Bronchial epithelial cell (primary cell): ENCODE results near the gene FUT8. TPM values are rescaled to one million over a fixed set of nuclear protein-coding genes. Genes with fewer than 3 reads are reported as not detected.

Experiments used
- DNase-seq: peaks from one replicate; pipeline ENCODE4 v3.0.0-alpha.2; 2010; ENCODE audit warnings: low read depth
- FAIRE-seq: peaks from 2 replicates; lab custom pipeline; 2011; peaks lifted over from hg19 to GRCh38; lab: Jason Lieb, UNC
- H3K27me3 ChIP-seq: 2 replicates; pipeline ENCODE4 v1.5.1; 2011; ENCODE audit warnings: low read length; ENCODE audit not compliant: control insufficient read depth, insufficient read depth
- H3K36me3 ChIP-seq: 2 replicates; pipeline ENCODE4 v1.5.1; 2011; ENCODE audit warnings: low read length; ENCODE audit not compliant: control insufficient read depth, insufficient read depth
- H3K4me3 ChIP-seq: 2 replicates; pipeline ENCODE4 v1.5.1; 2011; ENCODE audit warnings: mild to moderate bottlenecking, low read depth, low read length, control low read depth
- CTCF ChIP-seq: IDR thresholded peaks from 2 replicates; pipeline ENCODE4 v1.5.1; 2011; ENCODE audit warnings: mild to moderate bottlenecking, moderate library complexity, low read length, control low read depth, inconsistent platforms; ENCODE audit not compliant: insufficient read depth, severe bottlenecking
- total RNA-seq: library from RNA; depleted of rRNA; stranded (reverse); fragments of >200 nt; gene quantifications from 2 replicates; pipeline ENCODE4 v1.2.1, GENCODE V29; 2014

Gene FUT8
- total RNA-seq, 1 donor from 2014 or later, result 16.3 TPM

GRCh38 chr14:65419593-65420252, 7.2 kb downstream of the FUT8 start:
- Histone ChIP-seq H3K36me3 (no peaks in the 10 kb centered on the region), H3K4me3 (no peak overlapping the region), H3K27me3 (no peaks in the 10 kb centered on the region)
- FAIRE-seq, result no peak
- no peak for TF ChIP-seq CTCF
- no peak for DNase-seq

GRCh38 chr14:65421201-65421981, 8.9 kb downstream of the FUT8 start:
- no peaks in the 10 kb centered on the region for H3K36me3 ChIP-seq
- TF ChIP-seq CTCF, result no peak
- FAIRE-seq (no peak), DNase-seq (peak; percentile 71)
- no peak overlapping the region for H3K4me3 ChIP-seq
- no peaks in the 10 kb centered on the region for H3K27me3 ChIP-seq

- Histone ChIP-seq H3K27me3 (no peaks in the 10 kb centered on the region), H3K4me3 (no peak overlapping the region), H3K36me3 (no peaks in the 10 kb centered on the region)
- FAIRE-seq (no peak), DNase-seq (no peak)
- no peak for TF ChIP-seq CTCF
Measured at GRCh38 chr14:65422088-65422834, 9.7 kb downstream of the FUT8 start.

GRCh38 chr14:65423982-65424381, 11.5 kb downstream of the FUT8 start:
- FAIRE-seq (no peak), DNase-seq (no peak)
- H3K27me3 ChIP-seq, result no peaks in the 10 kb centered on the region
- H3K36me3 ChIP-seq, result no peaks in the 10 kb centered on the region
- TF ChIP-seq CTCF, result no peak
- H3K4me3 ChIP-seq, result no peak overlapping the region

GRCh38 chr14:65424531-65424930, 12.0 kb downstream of the FUT8 start:
- DNase-seq, result no peak
- no peak for FAIRE-seq
- Histone ChIP-seq H3K4me3 (no peak overlapping the region), H3K36me3 (no peaks in the 10 kb centered on the region), H3K27me3 (no peaks in the 10 kb centered on the region)
- no peak for TF ChIP-seq CTCF
